A549 (cell line): ENCODE measurements around the gene C1R. TPM values are rescaled to one million over a fixed set of nuclear protein-coding genes. Genes with fewer than 3 reads are reported as not detected.

Experiments
- ATAC-seq, 2 experiments: fragments of 200-7000 bp in 1 of 2; fragments of >200 bp in 1 of 2; cut with Nextera tagmentation in 1 of 2; cut with Tn5 transposase in 1 of 2; 3 replicates each; pipeline versions ENCODE4 v1.8.0 to v1.9.1; 2018 to 2020; ENCODE audit warnings: mild to moderate bottlenecking in 1 of 2, moderate library complexity in 1 of 2
- CTCF ChIA-PET: fragments of 300-600 bp; sonication (Branson Sonifier 250); formaldehyde crosslinking; extraction: SDS; loops from one replicate; lab custom pipeline; 2021; ENCODE audit warnings: antibody characterized with exemption, inconsistent platforms; lab: Yijun Ruan, JAX
- POLR2A ChIA-PET: fragments of 350-600 bp; formaldehyde crosslinking; extraction: SDS; loops from one replicate; lab custom pipeline; 2021; ENCODE audit warnings: antibody characterized with exemption, inconsistent platforms; lab: Yijun Ruan, JAX
- DNase-seq, 2 experiments: peaks; one replicate each; pipeline versions ENCODE4 v3.0.0 to v3.0.0-alpha.2; 2011 to 2016; ENCODE audit warnings: low read depth in 1 of 2, low spot score in 1 of 2
- FAIRE-seq: peaks from 2 replicates; lab custom pipeline; 2011; peaks lifted over from hg19 to GRCh38; lab: Jason Lieb, UNC
- H3K27ac ChIP-seq, 2 experiments: fragments of >200 bp; sonication (Bioruptor Twin); formaldehyde crosslinking; 3 replicates each; pipeline ENCODE4 v1.5.1; 2016 to 2017
- H3K4me1 ChIP-seq: fragments of >200 bp; sonication (Bioruptor Twin); formaldehyde crosslinking; 3 replicates; pipeline ENCODE4 v1.6.1; 2016
- H3K4me2 ChIP-seq: fragments of >200 bp; sonication (Bioruptor Twin); formaldehyde crosslinking; 3 replicates; pipeline ENCODE4 v1.6.1; 2016
- H3K4me3 ChIP-seq: fragments of >200 bp; sonication (Bioruptor Twin); formaldehyde crosslinking; 3 replicates; pipeline ENCODE4 v1.5.1; 2016
- H3K9me3 ChIP-seq: fragments of >200 bp; sonication (Bioruptor Twin); formaldehyde crosslinking; 3 replicates; pipeline ENCODE4 v1.6.1; 2016
- CEBPB ChIP-seq, 2 experiments: fragments of >200 bp in 1 of 2; sonication (Bioruptor Twin) in 1 of 2; formaldehyde crosslinking in 1 of 2; IDR thresholded peaks; 2 replicates each; pipeline ENCODE4 v1.6.1; 2012 to 2016
- CHD2 ChIP-seq: fragments of 150-350 bp; IDR thresholded peaks from 2 replicates; pipeline ENCODE4 v1.6.1; 2014; ENCODE audit warnings: low read length; ENCODE audit not compliant: partially characterized antibody
- EHF ChIP-seq: fragments of 250-450 bp; sonication (Bioruptor Pico); IDR thresholded peaks from 2 replicates; pipeline ENCODE4 v1.5.0; 2020; ENCODE audit warnings: mild to moderate bottlenecking
- EHMT2 ChIP-seq: fragments of 200-600 bp; sonication (generic); IDR thresholded peaks from 2 replicates; pipeline ENCODE4 v1.6.1; 2016; ENCODE audit warnings: antibody characterized with exemption, low read depth, mild to moderate bottlenecking, moderate library complexity
- ESRRA ChIP-seq: fragments of 150-350 bp; IDR thresholded peaks from 2 replicates; pipeline ENCODE4 v1.6.1; 2014; ENCODE audit warnings: mild to moderate bottlenecking, low read length, borderline replicate concordance
- FOSL2 ChIP-seq, 2 experiments: fragments of 450-650 bp in 1 of 2; fragments of >200 bp in 1 of 2; sonication (Bioruptor Twin) in 1 of 2; formaldehyde crosslinking; IDR thresholded peaks; 2 replicates each; pipeline versions ENCODE4 v1.5.0 to v1.6.1; 2016 to 2020; ENCODE audit warnings: mild to moderate bottlenecking in 1 of 2, moderate library complexity in 1 of 2
- GATA3 ChIP-seq: IDR thresholded peaks from 2 replicates; pipeline ENCODE4 v1.6.1; 2012; ENCODE audit warnings: borderline replicate concordance
- HEYL ChIP-seq: fragments of 250-450 bp; sonication (Bioruptor Pico); IDR thresholded peaks from 2 replicates; pipeline ENCODE4 v1.8.0; 2021; ENCODE audit warnings: mild to moderate bottlenecking, moderate library complexity
- HOXA7 ChIP-seq: fragments of 250-450 bp; sonication (Bioruptor Pico); IDR thresholded peaks from 2 replicates; pipeline ENCODE4 v1.5.0; 2020; ENCODE audit warnings: mild to moderate bottlenecking, moderate library complexity
- HOXB13 ChIP-seq: fragments of 250-450 bp; sonication (Bioruptor Pico); IDR thresholded peaks from 2 replicates; pipeline ENCODE4 v1.5.0; 2020; ENCODE audit warnings: low read depth, mild to moderate bottlenecking, moderate library complexity
- HOXB5 ChIP-seq: fragments of 250-450 bp; sonication (Bioruptor Pico); IDR thresholded peaks from 2 replicates; pipeline ENCODE4 v1.5.0; 2020; ENCODE audit warnings: mild to moderate bottlenecking, moderate library complexity
- JUNB ChIP-seq: fragments of >200 bp; sonication (Bioruptor Twin); formaldehyde crosslinking; IDR thresholded peaks from 2 replicates; pipeline ENCODE4 v1.6.1; 2016
- KDM1A ChIP-seq: fragments of 200-600 bp; sonication (generic); IDR thresholded peaks from 2 replicates; pipeline ENCODE4 v1.6.1; 2016; ENCODE audit warnings: low read depth, mild to moderate bottlenecking
- SMC3 ChIP-seq: fragments of >200 bp; sonication (Bioruptor Twin); formaldehyde crosslinking; IDR thresholded peaks from 3 replicates; pipeline ENCODE4 v1.6.1; 2018; ENCODE audit warnings: inconsistent platforms
- ZNF302 ChIP-seq: fragments of 250-450 bp; sonication (Bioruptor Pico); IDR thresholded peaks from 2 replicates; pipeline ENCODE4 v1.9.0; 2021; ENCODE audit warnings: inconsistent platforms, mild to moderate bottlenecking, moderate library complexity
- WGBS: methylation state at CpG from one replicate; pipeline ENCODE4 v1.1.6; 2017; ENCODE audit errors: missing lambda C conversion rate; 5-methylcytosine and 5-hydroxymethylcytosine counted together
- polyA plus RNA-seq, 4 experiments: library from polyadenylated mRNA; depleted of rRNA in 3 of 4; stranded (reverse); fragments of >200 nt; fragmentation: RNase III in 1 of 4; extraction: RNeasy Plus Mini Kit Qiagen cat#74134 plus additional on column Dnase treatment in 1 of 4; gene quantifications; 2 replicates in 3 of 4; 3 replicates in 1 of 4; pipeline ENCODE4 v1.2.3, GENCODE V29; 2011 to 2017
- TF ChIP-seq, protein P1 (sequence below): fragments of 250-450 bp; sonication (Bioruptor Pico); IDR thresholded peaks from 2 replicates; pipeline ENCODE4 v1.5.0; 2021; ENCODE audit warnings: mild to moderate bottlenecking, moderate library complexity, borderline replicate concordance
- TF ChIP-seq, protein P2 (sequence below): fragments of 450-650 bp; IDR thresholded peaks from 2 replicates; pipeline ENCODE4 v1.6.1; 2014; ENCODE audit warnings: antibody characterized with exemption
- TF ChIP-seq, protein P3 (sequence below): fragments of 150-350 bp; IDR thresholded peaks from 2 replicates; pipeline ENCODE4 v1.6.1; 2014; ENCODE audit warnings: low read depth, mild to moderate bottlenecking, low read length
- TF ChIP-seq, protein P4 (sequence below): fragments of 250-450 bp; sonication (Bioruptor Pico); IDR thresholded peaks from 2 replicates; pipeline ENCODE4 v1.5.0; 2020; ENCODE audit warnings: low read depth, mild to moderate bottlenecking, moderate library complexity
- TF ChIP-seq, protein P5 (sequence below): fragments of >200 bp; sonication (Bioruptor Twin); formaldehyde crosslinking; IDR thresholded peaks from 3 replicates; pipeline ENCODE4 v1.6.1; 2016
- TF ChIP-seq, protein P6 (sequence below): IDR thresholded peaks from 2 replicates; pipeline ENCODE4 v1.6.1; 2012

C1R gene
- polyA plus RNA-seq, 2 of the 4 experiments (the other 2 are of a cell fraction), result 31.4 to 36.0 TPM

DNA sequence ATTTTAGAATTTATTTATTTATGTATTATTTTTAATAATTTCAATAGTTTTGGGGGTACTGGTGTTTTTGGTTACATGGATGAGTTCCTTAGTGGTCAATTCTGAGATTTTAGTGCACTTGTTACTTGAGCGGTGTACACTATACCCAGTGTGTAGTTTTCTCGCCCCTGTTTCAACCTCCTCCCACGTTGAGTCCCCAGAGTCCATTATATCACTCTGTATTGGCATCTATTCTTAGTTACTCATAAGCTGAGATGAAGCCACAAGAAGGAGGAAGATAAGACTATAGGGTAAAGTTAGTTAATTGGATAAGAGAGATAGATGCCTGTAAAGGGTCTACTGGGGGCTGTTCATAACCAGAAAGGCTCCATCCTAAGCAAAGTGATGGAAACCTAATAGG lies 27.7 kb downstream of the C1R start:
- Histone ChIP-seq H3K4me1 (peaks cover 20% of the 10 kb centered on the region), H3K4me2 (no peak overlapping the region), H3K9me3 (no peaks in the 10 kb centered on the region), H3K4me3 (no peak overlapping the region), H3K27ac (no peak overlapping the region)
- 90% methylated on average over 3 of the region's 3 CpGs for WGBS
- ChIA-PET CTCF (interaction anchor here (1.3 to 16.5 kb wide), 6 partner anchors 9 to 98 kb away, joined by 5 to 309 read pairs (median 9); partner anchors contain the start of genes C1R and C1RL), POLR2A (no interaction called here)
- no peak for DNase-seq
- no peak for TF ChIP-seq CEBPB (IDR thresholded peaks at IDR 0.05)
- FAIRE-seq, result no peak
- ATAC-seq, result no peak

DNA sequence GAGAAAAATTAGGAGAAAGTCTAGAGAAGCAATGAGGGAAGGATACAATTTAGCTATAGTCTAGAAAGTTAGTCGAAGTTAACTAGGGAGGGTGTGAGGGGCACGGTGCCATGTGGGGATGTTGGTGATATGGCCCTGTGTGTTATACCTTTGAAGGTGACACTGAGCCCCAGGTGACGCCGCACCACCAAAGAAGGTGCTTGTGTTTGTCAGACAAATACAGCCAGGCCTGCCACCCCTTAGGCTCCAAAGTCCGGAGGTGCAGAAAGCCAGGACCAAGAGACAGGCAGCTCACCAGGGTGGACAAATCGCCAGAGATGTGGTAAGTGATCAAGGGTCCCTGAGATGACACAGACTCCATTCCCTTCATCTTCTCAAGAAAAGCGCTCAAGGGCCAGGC lies 30.6 kb downstream of the C1R start:
- Histone ChIP-seq H3K4me1 (peaks cover 22% of the 10 kb centered on the region), H3K4me3 (no peak overlapping the region), H3K9me3 (no peaks in the 10 kb centered on the region), H3K27ac (peak overlapping the region; percentile 77 to 93), H3K4me2 (peak overlapping the region; percentile 68; the same call in 2 of the 3 replicates)
- DNase-seq, result no peak
- no peak for FAIRE-seq
- 91% methylated on average over 7 of the region's 7 CpGs for WGBS
- TF ChIP-seq, protein P1, sequence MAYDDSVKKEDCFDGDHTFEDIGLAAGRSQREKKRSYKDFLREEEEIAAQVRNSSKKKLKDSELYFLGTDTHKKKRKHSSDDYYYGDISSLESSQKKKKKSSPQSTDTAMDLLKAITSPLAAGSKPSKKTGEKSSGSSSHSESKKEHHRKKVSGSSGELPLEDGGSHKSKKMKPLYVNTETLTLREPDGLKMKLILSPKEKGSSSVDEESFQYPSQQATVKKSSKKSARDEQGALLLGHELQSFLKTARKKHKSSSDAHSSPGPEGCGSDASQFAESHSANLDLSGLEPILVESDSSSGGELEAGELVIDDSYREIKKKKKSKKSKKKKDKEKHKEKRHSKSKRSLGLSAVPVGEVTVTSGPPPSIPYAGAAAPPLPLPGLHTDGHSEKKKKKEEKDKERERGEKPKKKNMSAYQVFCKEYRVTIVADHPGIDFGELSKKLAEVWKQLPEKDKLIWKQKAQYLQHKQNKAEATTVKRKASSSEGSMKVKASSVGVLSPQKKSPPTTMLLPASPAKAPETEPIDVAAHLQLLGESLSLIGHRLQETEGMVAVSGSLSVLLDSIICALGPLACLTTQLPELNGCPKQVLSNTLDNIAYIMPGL (CRISPR knock-in tag), result no peak
- TF ChIP-seq ZNF302, result no peak
- TF ChIP-seq, protein P2, sequence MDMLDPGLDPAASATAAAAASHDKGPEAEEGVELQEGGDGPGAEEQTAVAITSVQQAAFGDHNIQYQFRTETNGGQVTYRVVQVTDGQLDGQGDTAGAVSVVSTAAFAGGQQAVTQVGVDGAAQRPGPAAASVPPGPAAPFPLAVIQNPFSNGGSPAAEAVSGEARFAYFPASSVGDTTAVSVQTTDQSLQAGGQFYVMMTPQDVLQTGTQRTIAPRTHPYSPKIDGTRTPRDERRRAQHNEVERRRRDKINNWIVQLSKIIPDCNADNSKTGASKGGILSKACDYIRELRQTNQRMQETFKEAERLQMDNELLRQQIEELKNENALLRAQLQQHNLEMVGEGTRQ, result no peak
- TF ChIP-seq, protein P3, sequence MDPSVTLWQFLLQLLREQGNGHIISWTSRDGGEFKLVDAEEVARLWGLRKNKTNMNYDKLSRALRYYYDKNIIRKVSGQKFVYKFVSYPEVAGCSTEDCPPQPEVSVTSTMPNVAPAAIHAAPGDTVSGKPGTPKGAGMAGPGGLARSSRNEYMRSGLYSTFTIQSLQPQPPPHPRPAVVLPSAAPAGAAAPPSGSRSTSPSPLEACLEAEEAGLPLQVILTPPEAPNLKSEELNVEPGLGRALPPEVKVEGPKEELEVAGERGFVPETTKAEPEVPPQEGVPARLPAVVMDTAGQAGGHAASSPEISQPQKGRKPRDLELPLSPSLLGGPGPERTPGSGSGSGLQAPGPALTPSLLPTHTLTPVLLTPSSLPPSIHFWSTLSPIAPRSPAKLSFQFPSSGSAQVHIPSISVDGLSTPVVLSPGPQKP, result no peak
- TF ChIP-seq HEYL (CRISPR knock-in tag), result no peak
- TF ChIP-seq CHD2, result no peak
- no peak for TF ChIP-seq HOXA7 (CRISPR knock-in tag)
- TF ChIP-seq SMC3, result no peak
- TF ChIP-seq FOSL2 (IDR thresholded peaks at IDR 0.05), result no peak
- no peak for TF ChIP-seq FOSL2 (CRISPR knock-in tag; IDR thresholded peaks at IDR 0.05)
- TF ChIP-seq KDM1A, result no peak
- TF ChIP-seq HOXB13, result no peak
- TF ChIP-seq, protein P4, sequence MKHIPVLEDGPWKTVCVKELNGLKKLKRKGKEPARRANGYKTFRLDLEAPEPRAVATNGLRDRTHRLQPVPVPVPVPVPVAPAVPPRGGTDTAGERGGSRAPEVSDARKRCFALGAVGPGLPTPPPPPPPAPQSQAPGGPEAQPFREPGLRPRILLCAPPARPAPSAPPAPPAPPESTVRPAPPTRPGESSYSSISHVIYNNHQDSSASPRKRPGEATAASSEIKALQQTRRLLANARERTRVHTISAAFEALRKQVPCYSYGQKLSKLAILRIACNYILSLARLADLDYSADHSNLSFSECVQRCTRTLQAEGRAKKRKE (CRISPR knock-in tag), result no peak
- TF ChIP-seq EHF, result no peak
- no peak for TF ChIP-seq HOXB5 (CRISPR knock-in tag)
- TF ChIP-seq ESRRA, result no peak
- TF ChIP-seq GATA3, result no peak
- no peak for TF ChIP-seq EHMT2
- TF ChIP-seq, protein P5, sequence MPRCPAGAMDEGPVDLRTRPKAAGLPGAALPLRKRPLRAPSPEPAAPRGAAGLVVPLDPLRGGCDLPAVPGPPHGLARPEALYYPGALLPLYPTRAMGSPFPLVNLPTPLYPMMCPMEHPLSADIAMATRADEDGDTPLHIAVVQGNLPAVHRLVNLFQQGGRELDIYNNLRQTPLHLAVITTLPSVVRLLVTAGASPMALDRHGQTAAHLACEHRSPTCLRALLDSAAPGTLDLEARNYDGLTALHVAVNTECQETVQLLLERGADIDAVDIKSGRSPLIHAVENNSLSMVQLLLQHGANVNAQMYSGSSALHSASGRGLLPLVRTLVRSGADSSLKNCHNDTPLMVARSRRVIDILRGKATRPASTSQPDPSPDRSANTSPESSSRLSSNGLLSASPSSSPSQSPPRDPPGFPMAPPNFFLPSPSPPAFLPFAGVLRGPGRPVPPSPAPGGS, result no peak
- TF ChIP-seq JUNB, result no peak
- TF ChIP-seq, protein P6, sequence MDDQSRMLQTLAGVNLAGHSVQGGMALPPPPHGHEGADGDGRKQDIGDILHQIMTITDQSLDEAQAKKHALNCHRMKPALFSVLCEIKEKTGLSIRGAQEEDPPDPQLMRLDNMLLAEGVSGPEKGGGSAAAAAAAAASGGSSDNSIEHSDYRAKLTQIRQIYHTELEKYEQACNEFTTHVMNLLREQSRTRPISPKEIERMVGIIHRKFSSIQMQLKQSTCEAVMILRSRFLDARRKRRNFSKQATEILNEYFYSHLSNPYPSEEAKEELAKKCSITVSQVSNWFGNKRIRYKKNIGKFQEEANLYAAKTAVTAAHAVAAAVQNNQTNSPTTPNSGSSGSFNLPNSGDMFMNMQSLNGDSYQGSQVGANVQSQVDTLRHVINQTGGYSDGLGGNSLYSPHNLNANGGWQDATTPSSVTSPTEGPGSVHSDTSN, result no peak
- ChIA-PET POLR2A (interaction anchor here (0.6 to 2.6 kb wide), 5 partner anchors 18 to 128 kb away, joined by 3 to 27 read pairs (median 5); partner anchors contain the start of genes C1R, C1RL and PEX5), CTCF (interaction anchor here (0.9 to 16.5 kb wide), 18 partner anchors 10 to 127 kb away, joined by 3 to 309 read pairs (median 7); partner anchors contain the start of genes C1R, C1RL, LPCAT3 and PTPN6)
- no peak for ATAC-seq
